A673 (cell line): ENCODE data around the gene COPS7A.

Experiments used
- EZH2 ChIP-seq: fragments of 200-600 bp; sonication (generic); IDR thresholded peaks from 2 replicates; pipeline ENCODE4 v1.6.1; 2017; ENCODE audit warnings: borderline replicate concordance, low read depth, mild to moderate bottlenecking, mixed read lengths, antibody characterized with exemption, low read length; ENCODE audit not compliant: poor library complexity, severe bottlenecking
- TF ChIP-seq, protein P1 (sequence below): fragments of 300-800, 200-600 bp; sonication (generic); conservative IDR thresholded peaks from 2 replicates; pipeline ENCODE4 v1.5.1; 2017; ENCODE audit warnings: low read depth, mild to moderate bottlenecking, antibody characterized with exemption, low read length, moderate library complexity, mixed read lengths

DNA sequence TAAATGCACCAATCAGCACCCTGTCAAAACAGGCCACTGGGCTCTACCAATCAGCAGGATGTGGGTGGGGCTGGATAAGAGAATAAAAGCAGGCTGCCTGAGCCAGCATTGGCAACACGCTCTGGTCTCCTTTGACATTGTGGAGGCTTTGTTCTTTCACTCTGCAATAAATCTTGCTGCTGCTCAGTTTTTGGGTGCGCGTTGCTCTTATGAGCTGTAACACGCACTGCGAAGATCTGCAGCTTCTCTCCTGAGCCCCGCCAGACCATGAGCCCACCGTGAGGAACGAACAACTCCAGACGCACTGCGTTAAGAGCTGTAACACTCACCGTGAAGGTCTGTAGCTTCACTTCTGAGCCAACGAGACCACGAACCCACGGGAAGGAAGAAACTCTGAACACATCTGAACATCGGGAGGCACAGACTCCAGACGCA is 14.9 kb upstream of the COPS7A start:
- no peak for TF ChIP-seq EZH2
- TF ChIP-seq, protein P1, sequence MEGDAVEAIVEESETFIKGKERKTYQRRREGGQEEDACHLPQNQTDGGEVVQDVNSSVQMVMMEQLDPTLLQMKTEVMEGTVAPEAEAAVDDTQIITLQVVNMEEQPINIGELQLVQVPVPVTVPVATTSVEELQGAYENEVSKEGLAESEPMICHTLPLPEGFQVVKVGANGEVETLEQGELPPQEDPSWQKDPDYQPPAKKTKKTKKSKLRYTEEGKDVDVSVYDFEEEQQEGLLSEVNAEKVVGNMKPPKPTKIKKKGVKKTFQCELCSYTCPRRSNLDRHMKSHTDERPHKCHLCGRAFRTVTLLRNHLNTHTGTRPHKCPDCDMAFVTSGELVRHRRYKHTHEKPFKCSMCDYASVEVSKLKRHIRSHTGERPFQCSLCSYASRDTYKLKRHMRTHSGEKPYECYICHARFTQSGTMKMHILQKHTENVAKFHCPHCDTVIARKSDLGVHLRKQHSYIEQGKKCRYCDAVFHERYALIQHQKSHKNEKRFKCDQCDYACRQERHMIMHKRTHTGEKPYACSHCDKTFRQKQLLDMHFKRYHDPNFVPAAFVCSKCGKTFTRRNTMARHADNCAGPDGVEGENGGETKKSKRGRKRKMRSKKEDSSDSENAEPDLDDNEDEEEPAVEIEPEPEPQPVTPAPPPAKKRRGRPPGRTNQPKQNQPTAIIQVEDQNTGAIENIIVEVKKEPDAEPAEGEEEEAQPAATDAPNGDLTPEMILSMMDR = no peak
